Coronary artery (tissue), 2 donors: ENCODE measurements around the gene MRPS16.

Experiments used
- DNase-seq: peaks from one replicate; pipeline ENCODE4 v3.0.0-alpha.2; 2017; ENCODE audit warnings: low spot score
- H3K27ac ChIP-seq, 2 donors: fragments of 200-600 bp; sonication (generic); one replicate each; pipeline ENCODE4 v1.5.1; 2016 to 2019
- H3K4me3 ChIP-seq: fragments of 200-600 bp; sonication (generic); 2 replicates; pipeline ENCODE4 v1.5.1; 2016; ENCODE audit warnings: mild to moderate bottlenecking, moderate library complexity
- TF ChIP-seq, protein P1 (sequence below): fragments of 200-600 bp; sonication (generic); IDR thresholded peaks from one replicate; pipeline ENCODE4 v1.5.1; 2019; ENCODE audit warnings: antibody characterized with exemption

The MRPS16 gene

GRCh38 chr10:73239908-73240307 lies 12.5 kb downstream of the MRPS16 start:
- TF ChIP-seq, protein P1, sequence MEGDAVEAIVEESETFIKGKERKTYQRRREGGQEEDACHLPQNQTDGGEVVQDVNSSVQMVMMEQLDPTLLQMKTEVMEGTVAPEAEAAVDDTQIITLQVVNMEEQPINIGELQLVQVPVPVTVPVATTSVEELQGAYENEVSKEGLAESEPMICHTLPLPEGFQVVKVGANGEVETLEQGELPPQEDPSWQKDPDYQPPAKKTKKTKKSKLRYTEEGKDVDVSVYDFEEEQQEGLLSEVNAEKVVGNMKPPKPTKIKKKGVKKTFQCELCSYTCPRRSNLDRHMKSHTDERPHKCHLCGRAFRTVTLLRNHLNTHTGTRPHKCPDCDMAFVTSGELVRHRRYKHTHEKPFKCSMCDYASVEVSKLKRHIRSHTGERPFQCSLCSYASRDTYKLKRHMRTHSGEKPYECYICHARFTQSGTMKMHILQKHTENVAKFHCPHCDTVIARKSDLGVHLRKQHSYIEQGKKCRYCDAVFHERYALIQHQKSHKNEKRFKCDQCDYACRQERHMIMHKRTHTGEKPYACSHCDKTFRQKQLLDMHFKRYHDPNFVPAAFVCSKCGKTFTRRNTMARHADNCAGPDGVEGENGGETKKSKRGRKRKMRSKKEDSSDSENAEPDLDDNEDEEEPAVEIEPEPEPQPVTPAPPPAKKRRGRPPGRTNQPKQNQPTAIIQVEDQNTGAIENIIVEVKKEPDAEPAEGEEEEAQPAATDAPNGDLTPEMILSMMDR: no peak
- Histone ChIP-seq H3K4me3 (no peak overlapping the region), H3K27ac (no peak overlapping the region)
- DNase-seq: no peak

GRCh38 chr10:73238990-73239566 lies 13.4 kb downstream of the MRPS16 start:
- Histone ChIP-seq H3K27ac (no peak overlapping the region), H3K4me3 (no peak overlapping the region)
- no peak for DNase-seq
- TF ChIP-seq, protein P1: no peak

GRCh38 chr10:73234695-73235094 lies 17.7 kb downstream of the MRPS16 start:
- DNase-seq: no peak
- Histone ChIP-seq H3K27ac (no peak overlapping the region), H3K4me3 (no peak overlapping the region)
- TF ChIP-seq, protein P1: no peak

- DNase-seq: no peak
- TF ChIP-seq, protein P1: no peak
- H3K4me3 ChIP-seq: no peak overlapping the region
- H3K27ac ChIP-seq: no peak overlapping the region
Observed at GRCh38 chr10:73233883-73234282, 18.6 kb downstream of the MRPS16 start.

DNA sequence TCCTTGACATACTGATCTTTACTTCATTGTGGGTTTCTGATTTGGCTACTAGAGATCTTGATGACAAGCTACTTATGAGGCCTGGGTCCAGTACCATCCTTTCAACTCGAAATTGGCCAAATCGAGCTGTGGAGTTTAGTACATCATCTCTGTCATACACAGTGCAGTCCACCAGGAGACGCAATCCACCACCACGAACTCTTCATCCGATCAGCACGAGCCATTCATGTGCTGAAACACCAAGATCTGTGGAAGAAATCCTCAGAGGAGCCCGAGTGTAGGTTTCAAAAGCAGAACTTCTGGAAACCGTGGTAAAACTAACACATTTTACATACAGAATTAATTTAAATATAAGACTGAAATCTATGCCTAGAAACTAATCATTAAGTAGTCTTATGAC lies 19.6 kb downstream of the MRPS16 start:
- no peak overlapping the region for H3K4me3 ChIP-seq
- no peak overlapping the region for H3K27ac ChIP-seq
- no peak for DNase-seq
- TF ChIP-seq, protein P1: no peak

GRCh38 chr10:73229567-73229966 lies 22.9 kb downstream of the MRPS16 start:
- TF ChIP-seq, protein P1: no peak
- Histone ChIP-seq H3K27ac (no peak overlapping the region), H3K4me3 (no peak overlapping the region)
- DNase-seq: no peak

DNA sequence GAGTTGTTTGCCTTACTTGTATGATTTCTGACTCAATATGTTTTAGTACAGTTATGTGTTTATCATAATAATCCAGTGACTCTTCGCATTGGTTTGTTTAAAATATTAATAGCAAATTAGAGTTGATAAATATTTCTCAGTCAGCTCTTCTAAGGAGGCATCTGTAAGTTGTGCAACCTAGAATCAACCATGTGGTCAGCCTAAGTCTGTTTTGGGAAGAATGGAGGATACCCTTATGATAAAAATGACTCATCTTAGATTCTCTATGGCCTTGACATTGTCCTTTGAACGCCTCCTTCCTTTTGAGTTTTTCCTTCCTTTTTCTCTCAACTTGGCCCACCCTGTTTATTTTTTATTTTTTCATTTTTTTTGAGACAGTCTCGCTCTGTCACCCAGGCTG lies 24.2 kb downstream of the MRPS16 start:
- H3K4me3 ChIP-seq: no peak overlapping the region
- TF ChIP-seq, protein P1: no peak
- no peak for DNase-seq
- H3K27ac ChIP-seq: no peak overlapping the region
